GM19372 (cell line): ENCODE measurements around the gene RAB3C.

ENCODE experiments used
- ATAC-seq: cut with Tn5 transposase; IDR thresholded peaks from one replicate; pipeline ENCODE4 v1.9.1; 2021; ENCODE audit warnings: mild to moderate bottlenecking, low read depth, moderate library complexity; ENCODE audit not compliant: unreplicated experiment

RAB3C gene

GRCh38 chr5:58902305-58902704 is 319.4 kb downstream of the RAB3C start:
- no peak for ATAC-seq

GRCh38 chr5:58902765-58903164 is 319.9 kb downstream of the RAB3C start:
- no peak for ATAC-seq

- ATAC-seq, result no peak
These were observed 321.9 kb downstream of the RAB3C start for GRCh38 chr5:58904737-58905136.

GRCh38 chr5:58905944-58906343 is 323.1 kb downstream of the RAB3C start:
- no peak for ATAC-seq
